ENCODE measurements around the gene EP400.

The EP400 gene

GRCh38 chr12:131918311-131919050 lies 31.3 kb upstream of the EP400 start:
- no peaks in the 10 kb centered on the region for H3K27me3 Mint-ChIP-seq

GRCh38 chr12:131919051-131919347 lies 30.7 kb upstream of the EP400 start:
- Mint-ChIP-seq H3K4me1 (no peaks in the 10 kb centered on the region), H3K4me3 (no peak overlapping the region), H3K36me3 (ENCODE audit: low read depth) (no peaks in the 10 kb centered on the region), H3K27me3 (no peaks in the 10 kb centered on the region), H3K9me3 (no peaks in the 10 kb centered on the region), H3K27ac (no peak overlapping the region)
- DNase-seq = no peak
- no peak for ATAC-seq

More at GRCh38 chr12:131918311-131919050, 31.3 kb upstream of the EP400 start:
- no peak overlapping the region for H3K27ac Mint-ChIP-seq
- no peaks in the 10 kb centered on the region for H3K4me1 Mint-ChIP-seq
- DNase-seq (no peak), ATAC-seq (no peak)
- no peaks in the 10 kb centered on the region for H3K36me3 Mint-ChIP-seq (ENCODE audit: low read depth)
- no peak overlapping the region for H3K4me3 Mint-ChIP-seq
- no peaks in the 10 kb centered on the region for H3K9me3 Mint-ChIP-seq

GRCh38 chr12:131919366-131920156 lies 30.2 kb upstream of the EP400 start:
- ATAC-seq (no peak), DNase-seq (no peak)
- no peak overlapping the region for H3K4me3 Mint-ChIP-seq
- no peaks in the 10 kb centered on the region for H3K27me3 Mint-ChIP-seq
- no peaks in the 10 kb centered on the region for H3K36me3 Mint-ChIP-seq (ENCODE audit: low read depth)
- no peak overlapping the region for H3K27ac Mint-ChIP-seq
- no peaks in the 10 kb centered on the region for H3K9me3 Mint-ChIP-seq
- peaks cover 1% of the 10 kb centered on the region for H3K4me1 Mint-ChIP-seq

- Mint-ChIP-seq H3K4me3 (no peak overlapping the region), H3K27ac (no peak overlapping the region), H3K9me3 (no peaks in the 10 kb centered on the region), H3K27me3 (no peaks in the 10 kb centered on the region), H3K36me3 (ENCODE audit: low read depth) (no peaks in the 10 kb centered on the region), H3K4me1 (peaks cover 5% of the 10 kb centered on the region)
- DNase-seq (no peak), ATAC-seq (no peak)
Observed at GRCh38 chr12:131920157-131920508, 29.6 kb upstream of the EP400 start.

- DNase-seq = no peak
- H3K27ac Mint-ChIP-seq = no peak overlapping the region
- no peak overlapping the region for H3K4me3 Mint-ChIP-seq
- H3K4me1 Mint-ChIP-seq = peaks cover 5% of the 10 kb centered on the region
- no peaks in the 10 kb centered on the region for H3K36me3 Mint-ChIP-seq (ENCODE audit: low read depth)
- no peaks in the 10 kb centered on the region for H3K9me3 Mint-ChIP-seq
- no peaks in the 10 kb centered on the region for H3K27me3 Mint-ChIP-seq
- ATAC-seq = no peak
Observed at GRCh38 chr12:131920902-131921840, 28.6 kb upstream of the EP400 start.

- DNase-seq (no peak), ATAC-seq (no peak)
- Mint-ChIP-seq H3K9me3 (no peaks in the 10 kb centered on the region), H3K4me3 (no peak overlapping the region), H3K27ac (no peak overlapping the region), H3K27me3 (no peaks in the 10 kb centered on the region), H3K36me3 (ENCODE audit: low read depth) (no peaks in the 10 kb centered on the region), H3K4me1 (peaks cover 5% of the 10 kb centered on the region)
Observed at GRCh38 chr12:131921866-131922769, 27.6 kb upstream of the EP400 start.

GRCh38 chr12:131922772-131923171 lies 27.0 kb upstream of the EP400 start:
- Mint-ChIP-seq H3K36me3 (ENCODE audit: low read depth) (no peaks in the 10 kb centered on the region), H3K4me3 (no peak overlapping the region), H3K9me3 (no peaks in the 10 kb centered on the region), H3K27me3 (no peaks in the 10 kb centered on the region), H3K27ac (no peak overlapping the region), H3K4me1 (peaks cover 7% of the 10 kb centered on the region)
- ATAC-seq (no peak), DNase-seq (no peak)

GRCh38 chr12:131923260-131923659 lies 26.5 kb upstream of the EP400 start:
- Mint-ChIP-seq H3K27ac (no peak overlapping the region), H3K36me3 (ENCODE audit: low read depth) (no peaks in the 10 kb centered on the region), H3K9me3 (no peaks in the 10 kb centered on the region), H3K4me3 (no peak overlapping the region), H3K27me3 (no peaks in the 10 kb centered on the region), H3K4me1 (peaks cover 10% of the 10 kb centered on the region)
- ATAC-seq = no peak
- no peak for DNase-seq

- H3K27ac Mint-ChIP-seq = peak overlapping the region; percentile 81
- H3K9me3 Mint-ChIP-seq = no peaks in the 10 kb centered on the region
- ATAC-seq (no peak), DNase-seq (no peak)
- H3K36me3 Mint-ChIP-seq (ENCODE audit: low read depth) = peaks cover 20% of the 10 kb centered on the region
- H3K27me3 Mint-ChIP-seq = no peaks in the 10 kb centered on the region
- H3K4me3 Mint-ChIP-seq = peak overlapping the region; percentile 81
- H3K4me1 Mint-ChIP-seq = peaks cover 25% of the 10 kb centered on the region
Observed at GRCh38 chr12:131927110-131928079, 22.3 kb upstream of the EP400 start.

GRCh38 chr12:131928080-131928710 lies 21.5 kb upstream of the EP400 start:
- peak overlapping the region; percentile 81 for H3K4me3 Mint-ChIP-seq
- H3K4me1 Mint-ChIP-seq = peaks cover 27% of the 10 kb centered on the region
- H3K36me3 Mint-ChIP-seq (ENCODE audit: low read depth) = peaks cover 26% of the 10 kb centered on the region
- H3K27ac Mint-ChIP-seq = peak overlapping the region; percentile 84
- no peaks in the 10 kb centered on the region for H3K9me3 Mint-ChIP-seq
- no peaks in the 10 kb centered on the region for H3K27me3 Mint-ChIP-seq
- peak; percentile 14 for ATAC-seq
- no peak for DNase-seq

- no peaks in the 10 kb centered on the region for H3K9me3 Mint-ChIP-seq
- peak; percentile 82 for ATAC-seq
Observed at GRCh38 chr12:131928711-131929580, 20.8 kb upstream of the EP400 start, which contains the start of gene PUS1. Gene PUS1 (plus strand): TSS chr12:131929276. CDS start chr12:131929723, 447 bp downstream.

More at GRCh38 chr12:131928711-131929580, 20.8 kb upstream of the EP400 start, which contains the start of gene PUS1:
- peaks cover 34% of the 10 kb centered on the region for H3K36me3 Mint-ChIP-seq (ENCODE audit: low read depth)
- H3K27me3 Mint-ChIP-seq = no peaks in the 10 kb centered on the region
- H3K27ac Mint-ChIP-seq = peak within 1 kb of the TSS; percentile 88
- H3K4me3 Mint-ChIP-seq = peak within 1 kb of the TSS; percentile 90
- H3K4me1 Mint-ChIP-seq = peaks cover 27% of the 10 kb centered on the region
- DNase-seq = peak; percentile 93

Data from activated naive CD8-positive, alpha-beta T cell treated with anti-CD3 and anti-CD28 coated beads, Interleukin-2, amount 50 U/mL, for 24 hours (primary cell).